HG03342 (cell line): Measurements from ENCODE around the gene PHF1.

Experiments
- ATAC-seq: cut with Tn5 transposase; IDR thresholded peaks from one replicate; pipeline ENCODE4 v1.9.1; 2021; ENCODE audit warnings: mild to moderate bottlenecking, moderate library complexity; ENCODE audit not compliant: unreplicated experiment

Gene PHF1

DNA sequence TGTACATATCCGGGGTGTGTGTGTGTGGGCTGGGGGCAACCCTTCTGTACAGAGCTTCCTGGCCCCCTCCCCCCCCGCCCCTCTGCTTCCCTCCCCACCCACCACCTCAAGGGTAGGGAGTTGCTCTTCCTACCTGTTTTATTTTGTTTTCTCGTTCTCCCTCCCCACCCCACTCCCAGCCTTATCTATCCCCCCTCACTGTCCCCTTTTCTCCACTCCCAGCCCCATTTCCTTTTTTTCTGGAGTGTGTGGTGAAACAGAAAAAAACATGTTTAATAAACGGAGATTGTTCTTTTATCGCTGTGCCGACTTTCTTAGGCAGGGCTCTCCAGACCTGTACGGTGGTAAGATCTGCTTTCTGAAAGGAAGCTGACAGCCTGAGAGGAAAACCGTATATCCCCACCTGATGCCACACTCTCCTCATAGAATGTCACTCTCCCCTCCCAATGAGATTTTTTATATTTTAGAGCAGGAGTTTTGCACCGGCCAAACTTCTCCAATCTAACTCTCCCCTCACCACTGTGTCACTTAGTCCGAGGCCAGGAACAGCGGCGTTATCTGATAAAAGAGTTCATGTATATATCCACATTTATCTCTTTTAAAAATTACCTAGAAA lies 42.7 kb downstream of the PHF1 start:
- no peak for ATAC-seq

DNA sequence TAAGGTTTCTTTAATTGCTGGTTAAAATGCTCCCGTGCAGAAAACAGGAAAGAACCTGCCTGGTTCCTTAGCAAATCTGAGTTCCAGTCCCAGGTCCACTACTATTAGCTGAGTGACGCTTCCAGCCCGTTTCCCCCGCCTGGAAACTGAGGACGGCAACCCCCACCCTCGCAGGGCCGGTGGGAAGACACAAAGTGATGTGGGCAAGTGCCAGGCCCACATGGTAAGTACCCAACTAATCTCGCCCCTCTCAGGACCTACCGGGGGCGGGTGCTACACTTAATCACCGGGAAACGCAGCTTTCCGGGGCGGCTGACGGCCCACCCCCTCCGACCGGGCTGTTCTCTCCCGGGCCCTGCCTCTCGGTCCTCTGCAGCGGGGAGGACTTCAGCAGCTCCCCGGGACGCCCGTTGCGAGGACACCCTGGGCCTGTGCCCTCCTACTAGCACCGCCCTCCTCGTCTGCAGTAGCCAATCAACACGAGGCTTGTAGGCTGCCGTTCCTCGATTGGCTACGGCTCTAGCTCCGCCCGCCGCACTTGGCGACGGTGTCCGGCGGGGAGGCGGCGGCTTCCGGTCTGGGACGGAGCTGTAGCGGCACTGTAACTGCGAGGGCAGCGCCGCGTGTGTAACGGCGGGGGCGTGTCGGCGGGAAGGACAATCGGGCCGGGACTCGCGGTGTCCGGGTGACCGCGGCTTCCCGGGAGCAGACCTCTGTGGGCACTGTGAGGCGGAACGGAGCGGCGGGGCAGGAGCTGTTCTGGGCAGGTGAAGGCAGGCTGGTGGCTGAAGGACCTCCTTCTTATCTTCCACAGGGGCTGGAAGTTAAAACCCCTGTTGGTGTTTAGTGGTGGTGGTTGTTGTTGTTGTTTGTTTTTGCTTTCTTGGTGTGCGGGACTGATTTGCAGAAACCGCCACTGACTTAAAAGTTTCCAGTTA lies 43.5 kb downstream of the PHF1 start, which contains the start of gene ZBTB9:
Gene ZBTB9, plus strand, starts transcription at position 568 of the 938 bp plus-strand sequence. CDS start 525 bp downstream, outside the sequence.
- peak; percentile 98 for ATAC-seq

DNA sequence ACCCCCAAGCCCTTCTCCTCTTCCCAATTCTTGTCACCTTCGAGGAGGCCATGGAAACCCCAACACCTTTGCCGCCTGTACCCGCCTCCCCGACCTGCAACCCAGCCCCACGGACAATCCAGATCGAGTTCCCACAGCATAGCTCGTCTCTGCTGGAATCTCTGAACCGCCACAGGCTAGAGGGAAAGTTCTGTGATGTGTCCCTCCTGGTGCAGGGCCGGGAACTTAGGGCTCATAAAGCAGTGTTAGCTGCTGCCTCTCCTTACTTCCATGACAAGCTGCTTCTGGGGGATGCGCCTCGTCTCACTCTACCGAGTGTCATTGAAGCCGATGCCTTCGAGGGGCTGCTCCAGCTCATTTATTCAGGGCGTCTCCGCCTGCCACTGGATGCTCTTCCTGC lies 44.2 kb downstream of the PHF1 start:
- ATAC-seq: no peak

DNA sequence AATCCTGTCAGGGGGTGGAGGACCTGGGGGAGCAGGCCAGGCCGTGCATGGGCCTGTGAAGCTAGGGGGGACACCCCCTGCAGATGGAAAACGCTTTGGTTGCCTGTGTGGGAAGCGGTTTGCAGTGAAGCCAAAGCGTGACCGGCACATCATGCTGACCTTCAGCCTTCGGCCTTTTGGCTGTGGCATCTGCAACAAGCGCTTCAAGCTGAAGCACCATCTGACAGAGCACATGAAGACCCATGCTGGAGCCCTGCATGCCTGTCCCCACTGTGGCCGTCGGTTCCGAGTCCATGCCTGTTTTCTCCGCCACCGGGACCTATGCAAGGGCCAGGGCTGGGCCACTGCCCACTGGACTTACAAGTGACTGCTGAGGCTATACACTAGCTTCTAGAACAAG lies 45.3 kb downstream of the PHF1 start:
- ATAC-seq: no peak

DNA sequence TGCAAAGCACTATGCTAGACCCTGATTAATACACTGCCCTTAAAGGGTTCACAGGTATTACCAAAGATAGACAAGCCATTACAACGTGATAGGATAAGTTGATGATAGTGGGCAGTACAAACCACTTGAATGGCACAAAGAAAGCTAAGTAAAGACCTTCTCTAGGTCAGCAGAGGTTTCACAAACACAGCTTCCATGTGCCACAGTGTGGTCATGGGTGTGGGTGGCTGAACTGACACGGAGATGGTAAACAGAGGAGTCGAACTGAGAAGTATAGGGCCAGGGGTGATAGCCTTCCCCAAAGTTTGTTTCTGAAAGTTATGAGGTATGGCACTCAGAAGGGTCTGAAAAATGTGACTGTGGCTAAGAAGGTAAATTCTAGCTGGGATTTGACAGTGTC lies 47.9 kb downstream of the PHF1 start:
- no peak for ATAC-seq

DNA sequence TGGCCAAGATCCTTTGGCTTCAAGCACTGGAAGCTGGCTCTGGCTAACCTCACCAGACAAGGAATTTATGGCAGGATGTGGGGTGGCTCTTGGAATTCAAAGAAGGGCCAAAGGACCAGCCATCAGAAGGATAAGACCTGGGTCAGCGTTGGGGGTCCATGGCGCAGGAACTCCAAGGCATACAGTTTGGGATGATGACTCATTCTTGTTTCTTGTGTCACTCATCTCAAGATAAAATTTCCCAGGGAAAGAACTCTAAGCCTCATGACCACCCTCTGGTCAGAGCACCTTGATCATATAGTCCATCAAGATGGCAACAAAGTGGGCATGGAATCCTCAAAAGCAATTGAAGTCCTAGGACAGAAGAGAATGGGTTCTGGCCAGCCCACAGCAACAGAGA lies 48.4 kb downstream of the PHF1 start:
- ATAC-seq: no peak
